Fibroblast of skin of right biceps (primary cell): ENCODE results near the gene ITIH1.
"Not testable (repeated sequence)": the region's sequence is repeated elsewhere in the genome, so short reads cannot be mapped to it uniquely, and the experiment has no call there.

Experiments
- DNase-seq: peaks from one replicate; pipeline ENCODE4 v3.0.0-alpha.2; 2013

The ITIH1 gene, protein sequence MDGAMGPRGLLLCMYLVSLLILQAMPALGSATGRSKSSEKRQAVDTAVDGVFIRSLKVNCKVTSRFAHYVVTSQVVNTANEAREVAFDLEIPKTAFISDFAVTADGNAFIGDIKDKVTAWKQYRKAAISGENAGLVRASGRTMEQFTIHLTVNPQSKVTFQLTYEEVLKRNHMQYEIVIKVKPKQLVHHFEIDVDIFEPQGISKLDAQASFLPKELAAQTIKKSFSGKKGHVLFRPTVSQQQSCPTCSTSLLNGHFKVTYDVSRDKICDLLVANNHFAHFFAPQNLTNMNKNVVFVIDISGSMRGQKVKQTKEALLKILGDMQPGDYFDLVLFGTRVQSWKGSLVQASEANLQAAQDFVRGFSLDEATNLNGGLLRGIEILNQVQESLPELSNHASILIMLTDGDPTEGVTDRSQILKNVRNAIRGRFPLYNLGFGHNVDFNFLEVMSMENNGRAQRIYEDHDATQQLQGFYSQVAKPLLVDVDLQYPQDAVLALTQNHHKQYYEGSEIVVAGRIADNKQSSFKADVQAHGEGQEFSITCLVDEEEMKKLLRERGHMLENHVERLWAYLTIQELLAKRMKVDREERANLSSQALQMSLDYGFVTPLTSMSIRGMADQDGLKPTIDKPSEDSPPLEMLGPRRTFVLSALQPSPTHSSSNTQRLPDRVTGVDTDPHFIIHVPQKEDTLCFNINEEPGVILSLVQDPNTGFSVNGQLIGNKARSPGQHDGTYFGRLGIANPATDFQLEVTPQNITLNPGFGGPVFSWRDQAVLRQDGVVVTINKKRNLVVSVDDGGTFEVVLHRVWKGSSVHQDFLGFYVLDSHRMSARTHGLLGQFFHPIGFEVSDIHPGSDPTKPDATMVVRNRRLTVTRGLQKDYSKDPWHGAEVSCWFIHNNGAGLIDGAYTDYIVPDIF

DNA sequence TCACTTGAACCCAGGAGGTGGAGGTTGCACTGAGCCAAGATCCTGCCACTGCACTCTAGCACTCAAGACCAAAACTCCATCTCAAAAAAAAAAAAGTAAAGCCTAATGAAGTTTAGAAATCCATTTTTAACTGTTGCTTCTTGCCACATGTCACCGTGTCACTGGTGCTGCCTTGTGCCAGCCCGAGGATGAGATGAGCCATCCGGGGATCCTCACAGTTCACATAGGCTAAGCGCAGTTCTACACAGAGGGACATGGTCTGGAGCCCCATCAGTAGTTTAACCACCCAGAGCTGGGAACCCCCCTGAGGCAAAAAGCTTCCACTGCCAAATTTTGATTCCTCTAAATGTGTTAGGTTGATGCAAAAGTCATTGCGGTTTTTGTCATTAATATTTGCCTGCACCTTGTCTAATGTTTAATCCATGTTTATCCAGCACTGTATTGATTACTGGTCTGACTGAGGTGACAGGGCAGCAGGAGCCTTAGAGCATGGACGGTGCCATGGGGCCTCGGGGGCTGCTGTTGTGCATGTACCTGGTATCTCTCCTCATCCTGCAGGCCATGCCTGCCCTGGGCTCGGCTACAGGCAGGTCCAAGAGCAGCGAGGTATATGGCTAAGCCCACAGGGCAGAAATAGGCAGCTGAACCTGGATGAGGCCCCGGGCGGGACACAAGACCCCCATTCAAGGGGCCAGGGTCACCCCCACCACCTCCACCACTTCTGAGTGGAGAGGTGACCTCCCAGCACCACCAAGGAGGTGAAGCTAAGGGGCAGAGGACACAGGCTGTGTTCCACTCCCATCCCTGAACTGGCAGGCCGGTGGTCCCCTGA, at the start of gene ITIH1:
Gene ITIH1, plus strand, starts transcription at position 473 of the 832 bp plus-strand sequence. Its CDS starts 17 bp downstream, at position 490.
- DNase-seq, result no peak

- DNase-seq, result not testable (repeated sequence)
These were observed 48.6 kb upstream of the ITIH1 start for GRCh38 chr3:52728753-52729152.

GRCh38 chr3:52730681-52731080, 46.7 kb upstream of the ITIH1 start:
- DNase-seq, result no peak

- DNase-seq, result no peak
These were observed 45.8 kb upstream of the ITIH1 start for GRCh38 chr3:52731590-52731989.

- no peak for DNase-seq
These were observed 44.0 kb upstream of the ITIH1 start for GRCh38 chr3:52733256-52733891.

DNA sequence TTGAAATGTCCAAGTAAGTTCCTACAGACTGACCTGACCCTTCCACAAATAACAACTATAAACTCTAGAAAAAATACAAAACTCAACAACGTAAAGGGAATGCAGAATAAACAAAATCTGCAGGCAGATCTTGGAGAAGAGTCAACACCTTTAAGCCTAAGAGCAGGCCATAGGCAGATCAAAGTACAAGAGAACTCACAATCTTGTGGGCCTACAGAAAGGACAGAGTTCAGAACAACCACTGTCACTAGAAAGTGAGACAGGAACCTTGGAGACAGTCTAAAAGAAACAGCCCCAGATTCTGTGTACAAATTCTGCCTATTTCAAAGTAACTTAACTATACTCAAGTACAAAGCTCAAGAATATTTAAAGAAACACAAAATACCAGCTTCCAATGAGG, 37.7 kb upstream of the ITIH1 start:
- DNase-seq, result no peak

DNA sequence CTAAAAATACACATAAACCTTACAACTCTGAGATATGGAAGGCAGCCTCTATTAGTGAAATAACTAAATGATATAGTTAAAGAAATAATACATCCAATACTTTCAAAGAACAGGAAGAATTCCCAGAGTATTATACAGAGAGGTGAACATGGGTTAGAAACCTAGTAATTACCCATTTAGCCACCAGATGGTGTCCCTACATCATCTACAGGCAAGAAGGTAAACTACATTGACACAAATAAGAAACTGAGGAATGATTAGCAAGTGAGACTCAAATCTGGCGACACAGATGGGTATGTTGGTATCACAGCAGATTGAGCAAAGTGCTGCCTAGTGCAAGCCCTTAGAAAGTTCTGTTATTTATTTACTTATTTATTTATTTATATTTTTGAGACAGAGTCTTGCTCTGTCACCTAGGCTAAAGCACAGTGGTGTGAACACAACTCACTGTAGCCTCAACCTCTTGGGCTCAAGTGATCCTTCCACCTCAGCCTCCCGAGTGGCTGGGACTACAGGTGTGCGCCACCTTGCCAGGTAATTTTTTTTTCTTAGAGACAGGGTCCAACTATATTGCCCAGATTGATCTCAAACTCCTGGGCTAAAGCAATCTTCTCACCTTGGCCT, 34.9 kb upstream of the ITIH1 start:
- peak; percentile 25 for DNase-seq

DNA sequence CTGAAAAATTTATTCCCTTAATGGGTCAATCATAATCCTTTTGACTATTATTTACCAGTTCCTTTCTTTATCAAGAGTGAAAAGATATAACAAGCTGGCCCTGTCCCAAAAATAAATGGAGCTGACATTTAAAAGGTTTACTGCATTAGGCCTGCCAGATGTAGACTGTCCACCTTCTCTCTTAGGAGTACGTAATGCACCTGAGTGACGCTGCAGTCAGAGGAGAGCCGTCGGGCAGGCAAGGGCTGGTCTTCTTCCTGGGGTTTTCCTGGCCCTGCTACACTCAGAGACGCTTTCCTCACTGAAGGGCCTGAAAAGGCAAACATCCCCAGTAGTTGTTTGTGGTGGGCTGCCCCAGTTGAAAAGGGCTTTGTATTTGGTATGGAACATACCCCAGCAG, 34.2 kb upstream of the ITIH1 start:
- no peak for DNase-seq

- DNase-seq, result no peak
These were observed 33.7 kb upstream of the ITIH1 start for GRCh38 chr3:52743721-52744120.

DNA sequence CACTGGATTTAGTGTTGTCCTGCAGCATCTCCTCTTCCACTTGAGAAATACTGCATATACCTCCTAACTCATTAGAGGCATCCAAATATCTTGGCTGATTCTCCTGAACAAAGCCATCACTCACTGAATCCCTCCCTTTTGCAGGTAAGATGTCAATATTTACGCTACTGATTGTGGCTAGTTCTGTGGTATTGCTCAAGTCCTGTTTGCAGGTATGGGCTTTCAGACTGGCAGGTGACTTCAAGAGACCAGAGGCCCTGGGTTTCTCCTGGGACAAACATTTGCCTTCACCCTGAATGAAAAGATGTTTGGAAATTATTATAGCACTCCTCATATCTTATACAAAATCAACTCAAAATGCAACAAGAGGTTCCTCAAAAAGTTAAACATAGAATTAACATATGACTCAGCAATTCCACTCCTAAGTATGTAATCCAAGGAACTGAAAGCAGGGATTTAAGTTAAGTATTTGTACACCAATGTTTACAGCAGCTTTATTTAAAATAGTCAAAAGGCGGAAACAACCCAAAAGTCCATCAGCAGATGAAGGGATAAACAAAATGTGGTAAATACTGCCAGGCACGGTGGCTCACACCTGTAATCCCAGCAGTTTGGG, 25.2 kb upstream of the ITIH1 start:
- no peak for DNase-seq

GRCh38 chr3:52754373-52754772, 23.0 kb upstream of the ITIH1 start:
- DNase-seq, result peak; percentile 12

DNA sequence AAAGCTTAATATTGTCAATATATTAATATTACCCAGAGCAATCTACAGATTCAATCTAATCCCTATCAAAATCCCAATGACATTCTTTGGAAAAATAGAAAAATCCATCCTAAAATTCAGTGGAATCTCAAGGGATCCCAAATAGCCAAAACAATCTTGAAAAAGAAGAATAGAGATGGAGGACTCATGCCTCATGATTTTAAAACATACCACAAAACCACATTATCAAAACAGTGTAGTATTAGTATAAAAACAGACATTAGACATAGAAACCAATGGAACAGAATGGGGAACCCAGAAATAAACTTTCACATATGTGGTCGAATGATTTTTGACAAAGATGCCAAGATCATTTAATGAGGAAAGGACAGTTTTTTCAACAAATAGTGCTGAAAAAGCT, 21.3 kb upstream of the ITIH1 start:
- peak; percentile 3 for DNase-seq

DNA sequence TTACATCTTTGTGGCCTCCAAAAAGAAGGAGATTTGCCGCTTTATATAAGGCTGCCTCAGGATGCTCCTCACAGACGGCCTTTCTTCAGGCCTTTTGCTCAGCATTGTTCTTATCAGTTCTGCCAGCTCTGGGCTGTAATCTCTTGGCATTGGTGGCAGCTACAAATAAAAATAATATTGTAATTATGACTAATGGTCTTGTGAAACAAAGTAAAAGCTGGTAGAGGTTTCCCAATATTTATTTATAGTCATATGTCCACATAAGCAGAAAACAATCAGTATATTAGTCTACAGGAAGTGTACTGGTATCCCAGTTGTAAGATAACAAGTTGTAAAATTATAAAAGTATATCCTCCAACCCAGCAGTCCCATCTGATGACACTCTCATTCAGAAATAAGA, 13.9 kb upstream of the ITIH1 start:
- no peak for DNase-seq

DNA sequence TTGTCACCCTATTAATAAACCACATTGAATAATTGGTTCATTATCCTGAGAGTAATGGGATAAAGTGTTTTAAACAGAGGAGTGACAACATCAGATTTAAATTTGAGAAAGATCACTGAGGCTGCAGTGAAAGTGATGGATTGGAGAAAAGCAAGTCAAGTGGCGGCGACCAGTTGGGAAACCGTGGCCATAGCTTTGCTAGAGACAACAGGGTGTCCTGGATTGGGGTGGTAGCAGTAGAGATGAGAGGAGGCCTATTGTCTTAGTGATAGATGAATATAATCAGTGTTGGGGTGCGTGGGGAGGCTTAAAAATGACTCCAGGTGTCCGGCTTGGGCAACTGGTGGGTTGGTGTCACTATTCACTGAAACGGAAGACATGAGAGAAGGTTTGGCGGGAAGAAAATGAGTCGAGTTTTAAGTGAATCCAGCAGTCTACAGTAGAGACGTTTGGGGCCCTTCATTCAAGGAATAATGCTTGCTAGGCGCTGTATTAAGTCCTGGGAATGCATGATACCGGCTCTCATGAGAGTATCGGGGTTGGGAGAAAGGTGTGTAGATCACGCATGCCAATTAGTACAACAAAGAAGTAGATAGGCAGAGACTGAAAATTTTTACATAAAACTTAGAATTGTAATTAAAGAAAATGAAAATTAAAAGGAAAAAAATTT, 7.5 kb upstream of the ITIH1 start:
- DNase-seq, result no peak

DNA sequence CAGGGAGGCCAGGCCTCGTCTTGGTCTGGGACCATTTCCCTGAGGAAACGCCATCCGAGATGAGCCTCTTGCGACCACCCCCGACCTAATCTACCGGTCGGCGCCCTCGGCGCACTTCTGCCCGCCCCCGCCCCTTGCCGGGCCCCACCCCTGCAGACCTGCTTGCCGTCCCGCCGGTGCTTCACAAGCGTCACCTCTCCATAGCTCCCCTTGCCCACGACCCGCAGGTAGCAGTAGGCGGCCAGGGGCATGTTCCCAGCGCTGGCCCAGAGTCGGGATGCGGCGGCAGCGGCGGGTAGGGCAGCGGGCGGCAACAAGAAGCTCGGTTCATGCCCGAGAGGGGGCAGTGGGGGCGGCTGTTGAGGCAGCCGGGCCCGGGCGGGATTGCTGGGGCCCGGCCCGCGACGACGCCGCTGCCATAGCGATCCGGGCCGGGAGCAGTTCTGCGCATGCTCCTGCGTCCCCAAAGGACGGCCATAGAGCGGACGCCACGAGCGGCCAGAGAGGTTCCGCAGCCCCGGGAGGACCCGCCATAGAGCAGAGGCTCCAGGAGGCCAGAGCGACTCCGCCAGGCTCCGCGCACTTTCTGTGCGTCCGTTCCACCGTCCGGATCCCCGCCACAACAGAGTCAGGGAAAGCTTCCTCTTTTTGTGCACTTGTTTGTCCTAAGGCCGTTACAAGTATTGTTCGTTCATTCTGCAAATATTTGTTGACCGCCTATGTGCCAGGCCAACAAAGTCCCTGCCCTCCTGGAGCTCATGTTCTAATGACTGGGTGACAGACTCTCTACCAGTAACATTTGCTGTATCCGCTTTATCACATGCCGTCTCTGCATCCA, 6.7 kb upstream of the ITIH1 start, which contains the start of gene NEK4:
Gene NEK4, minus strand, starts transcription at position 445 of the 838 bp plus-strand sequence. Its CDS starts 194 bp downstream, at position 251.
- peak; percentile 90 for DNase-seq

DNA sequence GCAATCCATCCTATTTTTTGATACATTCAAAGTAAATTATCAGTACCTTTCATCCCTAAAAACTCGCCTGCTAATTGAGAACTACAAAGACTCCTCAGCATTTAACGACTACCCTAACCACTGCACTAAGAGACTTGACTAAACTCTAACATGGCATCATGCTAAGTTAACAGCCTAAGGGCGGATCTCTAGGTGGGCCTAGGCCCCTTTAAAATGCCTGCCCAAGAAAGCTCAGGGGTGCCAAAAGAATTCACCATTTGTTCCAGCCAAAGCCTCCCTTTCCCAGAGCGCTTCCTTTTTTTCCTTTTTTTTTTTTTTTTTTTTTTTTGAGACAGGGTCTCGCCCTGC, 6.1 kb upstream of the ITIH1 start:
- no peak for DNase-seq

DNA sequence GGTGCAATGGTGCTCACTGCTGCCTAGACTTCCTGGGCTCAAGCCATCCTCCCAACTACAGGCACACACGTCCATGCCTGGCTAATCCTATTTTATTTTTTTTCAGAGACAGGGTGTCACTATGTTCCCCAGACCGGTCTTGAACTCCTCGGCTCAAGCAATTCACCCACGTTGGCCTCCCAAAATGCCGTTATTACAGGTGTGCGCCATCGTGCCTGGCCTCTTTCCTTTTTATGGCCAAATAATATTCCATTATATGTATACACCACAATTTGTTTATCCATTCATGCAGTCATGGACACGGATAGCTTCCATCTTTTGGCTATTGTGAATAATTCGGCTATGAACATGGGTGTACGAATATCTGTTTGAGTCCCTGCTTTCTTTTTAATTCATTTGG, 5.7 kb upstream of the ITIH1 start:
- DNase-seq, result no peak

GRCh38 chr3:52773361-52774065, 3.9 kb upstream of the ITIH1 start:
- DNase-seq, result no peak

DNA sequence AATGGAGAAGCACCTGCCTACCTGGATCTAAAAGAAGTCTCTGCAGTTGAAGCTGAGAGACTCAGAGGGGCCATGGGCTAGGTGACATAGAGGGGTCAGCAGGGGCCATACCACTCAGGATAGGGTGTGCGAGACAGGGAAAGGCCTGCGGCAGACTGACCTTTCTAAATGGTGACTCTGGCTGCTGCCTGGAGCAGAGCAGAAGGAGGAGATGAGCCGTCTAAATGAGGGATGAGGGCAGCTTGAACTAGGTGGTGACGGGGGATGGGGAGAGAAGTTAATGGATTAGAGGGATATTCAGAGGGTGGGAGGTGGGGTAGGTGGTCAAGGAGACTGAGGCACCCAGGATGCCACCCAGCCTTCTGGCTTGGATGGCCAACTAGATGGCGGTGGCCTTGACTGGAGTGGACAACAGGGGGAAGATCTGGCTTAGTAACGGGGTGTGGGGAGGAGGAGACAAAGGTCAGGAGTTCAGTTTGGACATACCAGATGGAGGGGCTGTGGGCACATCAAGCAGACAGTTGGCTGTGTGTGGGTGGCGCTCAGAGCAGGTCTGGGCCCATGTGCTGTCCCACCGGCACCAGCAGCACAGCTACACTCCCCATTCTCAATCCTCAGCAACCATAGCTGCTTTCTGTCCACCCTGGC, 3.2 kb upstream of the ITIH1 start:
- no peak for DNase-seq
